Activated CD4-positive, alpha-beta T cell treated with anti-CD3 and anti-CD28 coated beads, Interleukin-2, amount 50 U/mL, for 16 hours (primary cell): ENCODE data around the gene DDIT4L.
"Not testable (repeated sequence)": the region's sequence is repeated elsewhere in the genome, so short reads cannot be mapped to it uniquely, and the experiment has no call there.

Experiments
- DNase-seq: peaks from one replicate; pipeline ENCODE4 v3.0.0-alpha.2; 2020

The DDIT4L gene

GRCh38 chr4:100165809-100166208, 24.5 kb downstream of the DDIT4L start:
- DNase-seq, result peak; percentile 73

DNA sequence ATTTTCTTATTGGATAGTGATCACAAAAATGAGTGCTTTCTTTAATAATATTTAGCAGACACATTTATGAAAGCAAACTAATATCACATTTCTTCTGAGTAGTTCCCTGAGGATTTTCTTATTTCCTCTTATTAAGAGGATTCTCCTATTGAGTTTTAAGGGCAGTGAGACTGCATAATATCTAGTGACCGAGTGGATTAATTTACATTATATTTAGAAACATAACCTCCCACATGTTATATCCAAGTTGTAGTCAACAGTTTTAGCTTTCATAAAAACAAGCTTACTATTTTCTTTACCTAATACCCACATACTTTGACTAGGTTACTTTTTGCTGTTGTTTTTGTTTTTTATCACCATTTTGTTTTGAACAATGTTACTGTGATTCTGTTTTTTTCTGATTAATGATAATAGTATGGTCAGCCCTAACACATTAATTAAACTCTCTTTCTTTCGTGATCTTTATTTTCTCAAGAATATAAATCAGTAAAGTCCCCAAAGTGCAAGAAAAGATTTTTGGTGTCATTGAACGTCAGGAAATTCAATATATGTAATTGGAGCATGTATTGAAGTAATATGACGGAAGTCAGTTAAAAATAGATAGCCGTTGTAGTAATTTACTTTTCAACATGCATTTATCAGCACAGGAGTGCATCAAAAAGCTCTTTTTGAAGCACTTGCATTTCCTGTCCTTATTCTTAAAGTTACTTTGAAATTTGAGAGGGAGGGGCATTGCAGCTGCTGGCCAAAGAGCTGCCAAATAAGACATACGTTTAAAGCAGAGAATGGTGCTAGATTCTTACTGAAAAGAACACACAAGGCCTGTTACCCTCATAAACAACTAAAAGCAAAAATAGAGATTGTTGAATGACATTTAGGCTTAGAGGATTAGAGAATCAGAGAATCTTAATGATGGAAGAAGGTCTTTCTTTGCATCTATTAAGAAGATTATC, 25.2 kb downstream of the DDIT4L start:
- no peak for DNase-seq

- DNase-seq, result peak; percentile 57
Observed at GRCh38 chr4:100162027-100162685, 28.1 kb downstream of the DDIT4L start.

GRCh38 chr4:100149190-100149589, 41.1 kb downstream of the DDIT4L start:
- no peak for DNase-seq

- DNase-seq, result no peak
Observed at GRCh38 chr4:100147684-100148083, 42.6 kb downstream of the DDIT4L start.

- DNase-seq, result no peak
Observed at GRCh38 chr4:100147198-100147597, 43.1 kb downstream of the DDIT4L start.

DNA sequence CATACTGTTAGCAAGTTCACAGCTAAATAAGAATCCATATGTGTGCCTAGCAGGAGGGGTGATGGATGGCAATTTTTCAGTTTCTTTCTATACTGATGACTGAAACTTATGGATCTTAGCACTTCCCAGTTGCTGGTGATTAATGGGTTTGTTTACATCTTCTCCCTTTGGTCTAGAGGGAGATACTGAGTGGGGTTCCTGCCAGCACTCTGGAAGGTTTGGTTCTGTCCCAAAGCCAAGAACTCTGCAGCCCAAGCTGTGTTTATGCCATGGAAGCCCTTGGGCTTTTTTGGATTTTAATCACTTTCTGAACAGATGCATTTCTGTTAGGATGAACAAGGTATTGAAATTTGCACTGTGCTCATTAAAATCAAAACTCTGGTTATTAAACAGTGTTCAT, 43.5 kb downstream of the DDIT4L start:
- DNase-seq, result no peak

DNA sequence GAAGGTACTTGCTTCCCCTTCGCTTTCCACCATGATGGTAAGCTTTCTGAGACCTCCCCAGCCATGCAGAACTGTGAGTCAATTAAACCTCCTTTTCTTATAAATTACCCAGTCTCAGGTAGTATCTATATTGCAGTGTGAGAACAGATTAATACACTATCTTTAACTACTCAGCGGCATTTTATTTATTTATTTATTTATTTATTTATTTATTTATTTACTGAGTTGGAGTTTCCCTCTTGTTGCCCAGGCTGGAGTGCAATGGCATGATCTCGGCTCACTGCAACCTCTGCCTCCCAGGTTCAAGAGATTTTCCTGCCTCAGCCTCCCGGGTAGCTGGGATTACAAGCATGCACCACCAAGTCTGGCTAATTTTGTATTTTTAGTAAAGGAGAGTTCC, 52.9 kb downstream of the DDIT4L start:
- not testable (repeated sequence) for DNase-seq
